NCI-H1092 treated with DMSO at 0.1 percent for 48 hours (cell line): ENCODE measurements around the gene PIK3R6.
A peak's percentile ranks its signal among the peaks of the same experiment; 100 is the strongest.
"Not testable (repeated sequence)": the region's sequence is repeated elsewhere in the genome, so short reads cannot be mapped to it uniquely, and the experiment has no call there.

Source experiments
- DNase-seq: peaks from one replicate; lab custom pipeline; 2025; lab: John Stamatoyannopoulos, UW

PIK3R6 gene

DNA sequence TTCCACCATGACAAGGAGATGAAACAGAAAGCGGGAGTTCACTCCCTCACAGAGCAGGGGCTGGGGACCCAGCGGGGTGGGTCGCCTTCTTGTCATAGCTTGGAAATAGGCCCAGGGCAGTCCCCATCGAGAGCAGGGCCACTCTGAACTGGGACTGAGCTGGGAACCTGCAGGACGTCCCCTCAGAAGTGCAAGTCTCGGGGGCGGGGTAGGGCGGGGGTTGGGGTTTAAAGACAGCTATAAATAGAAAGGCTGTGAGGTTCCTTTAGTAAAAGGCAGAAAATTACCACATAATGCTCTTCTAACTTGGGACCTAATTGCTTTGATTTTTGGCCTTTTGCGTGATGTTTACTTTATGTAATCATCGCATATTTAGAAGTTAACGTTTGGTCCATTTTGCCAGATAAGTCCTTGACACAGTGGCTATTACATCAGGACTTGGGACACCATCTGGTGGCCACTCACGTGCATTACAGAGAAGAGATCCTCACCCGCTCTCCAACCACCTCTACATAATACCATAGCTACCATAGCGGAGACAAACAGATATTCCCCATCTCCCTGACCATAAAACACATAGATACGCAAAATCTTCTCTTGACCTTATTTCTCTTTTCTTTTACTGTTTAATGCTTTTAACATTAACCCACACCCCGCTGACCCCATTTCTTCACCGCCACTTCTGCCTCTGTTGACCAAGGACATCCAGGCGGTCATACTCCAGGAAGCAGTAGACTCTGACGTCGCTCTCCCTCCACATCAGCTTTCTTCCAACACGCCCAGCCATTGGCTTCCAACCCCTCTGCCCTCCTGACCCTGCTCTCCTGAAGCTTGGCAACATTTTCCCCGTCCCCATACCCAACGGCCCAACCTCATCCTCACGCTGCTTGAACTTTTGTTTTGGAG lies 27.5 kb upstream of the PIK3R6 start:
- DNase-seq = peak; percentile 7

GRCh38 chr17:8894202-8894671 lies 26.8 kb upstream of the PIK3R6 start:
- DNase-seq = no peak

GRCh38 chr17:8893621-8894201 lies 26.2 kb upstream of the PIK3R6 start:
- DNase-seq = no peak

- DNase-seq = no peak
Observed at GRCh38 chr17:8893059-8893458, 25.6 kb upstream of the PIK3R6 start.

DNA sequence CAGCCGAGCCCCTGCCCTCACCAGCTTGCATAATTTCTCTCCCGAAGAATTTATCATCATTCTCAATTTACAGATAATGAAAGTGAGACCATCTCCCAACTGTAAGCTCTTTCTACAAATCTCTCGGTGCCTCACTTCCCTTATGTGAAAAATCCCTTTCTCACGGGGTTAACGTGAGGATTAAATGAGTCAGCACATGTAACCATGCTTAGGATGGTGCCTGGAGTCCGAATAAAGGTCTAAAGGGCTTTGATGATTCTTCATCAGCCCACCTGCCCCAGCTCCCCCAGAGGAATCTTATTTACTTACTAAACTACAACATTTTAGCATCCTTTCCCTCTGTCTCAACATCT lies 24.8 kb upstream of the PIK3R6 start:
- DNase-seq = no peak

- DNase-seq = no peak
Observed at GRCh38 chr17:8890671-8891070, 23.2 kb upstream of the PIK3R6 start.

DNA sequence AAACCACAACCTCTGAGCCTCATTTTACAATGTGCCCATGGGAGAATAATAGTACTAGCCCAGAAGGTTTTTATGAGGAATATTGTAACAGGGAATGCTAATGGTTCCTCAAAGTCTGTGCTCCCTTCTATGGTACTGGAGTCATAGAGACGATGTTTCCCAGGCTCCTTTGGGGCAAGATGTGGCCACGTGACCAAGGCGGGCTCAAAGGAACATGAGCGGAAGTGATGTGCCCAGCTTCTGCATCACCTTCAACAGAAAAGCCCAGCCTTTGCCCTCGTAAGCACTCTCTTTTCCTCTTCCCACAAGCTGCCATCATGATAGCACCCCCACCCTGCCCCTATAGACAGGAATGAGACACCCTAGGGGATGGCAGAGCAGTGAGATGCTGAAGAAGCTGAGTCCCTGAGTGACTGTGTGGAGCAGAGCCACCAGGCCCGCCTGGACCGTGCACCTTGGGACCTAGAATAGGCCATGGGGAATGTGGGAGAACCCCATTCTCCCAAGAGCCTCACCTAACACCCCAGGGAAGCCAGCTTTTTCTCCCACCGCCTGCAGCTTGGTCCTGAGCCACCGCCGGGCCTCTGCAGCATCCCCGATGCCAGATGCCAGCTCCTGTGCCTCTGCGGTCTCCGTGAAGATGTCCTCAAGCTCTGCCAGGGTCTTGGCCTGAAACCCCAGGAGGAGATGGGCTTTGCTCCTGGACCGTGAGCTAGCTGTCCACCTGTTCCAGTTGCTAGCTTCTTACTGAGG lies 22.2 kb upstream of the PIK3R6 start:
- DNase-seq = no peak

GRCh38 chr17:8888704-8889302 lies 21.3 kb upstream of the PIK3R6 start:
- DNase-seq = no peak

- DNase-seq = no peak
Observed at GRCh38 chr17:8887834-8888703, 20.6 kb upstream of the PIK3R6 start.

DNA sequence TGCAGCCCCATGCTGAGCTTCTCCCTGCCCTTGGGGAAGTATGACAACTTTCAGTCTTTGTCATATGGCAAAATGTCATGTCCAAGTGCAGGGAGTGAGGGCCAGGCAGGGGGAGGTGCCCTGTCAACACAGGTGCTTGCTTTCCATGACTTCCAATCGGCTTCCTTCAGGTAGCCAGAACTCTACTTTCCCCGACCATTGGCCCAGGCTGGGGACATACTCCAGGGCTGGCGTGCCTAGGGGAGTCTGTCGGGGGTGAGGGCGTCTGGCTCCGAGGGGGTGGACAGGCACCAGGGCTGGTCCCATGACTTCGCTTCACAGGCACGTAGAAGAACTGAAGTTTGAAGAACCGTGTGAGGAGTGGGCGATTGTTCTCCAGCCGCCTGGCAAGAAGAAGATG lies 19.8 kb upstream of the PIK3R6 start:
- no peak for DNase-seq

DNA sequence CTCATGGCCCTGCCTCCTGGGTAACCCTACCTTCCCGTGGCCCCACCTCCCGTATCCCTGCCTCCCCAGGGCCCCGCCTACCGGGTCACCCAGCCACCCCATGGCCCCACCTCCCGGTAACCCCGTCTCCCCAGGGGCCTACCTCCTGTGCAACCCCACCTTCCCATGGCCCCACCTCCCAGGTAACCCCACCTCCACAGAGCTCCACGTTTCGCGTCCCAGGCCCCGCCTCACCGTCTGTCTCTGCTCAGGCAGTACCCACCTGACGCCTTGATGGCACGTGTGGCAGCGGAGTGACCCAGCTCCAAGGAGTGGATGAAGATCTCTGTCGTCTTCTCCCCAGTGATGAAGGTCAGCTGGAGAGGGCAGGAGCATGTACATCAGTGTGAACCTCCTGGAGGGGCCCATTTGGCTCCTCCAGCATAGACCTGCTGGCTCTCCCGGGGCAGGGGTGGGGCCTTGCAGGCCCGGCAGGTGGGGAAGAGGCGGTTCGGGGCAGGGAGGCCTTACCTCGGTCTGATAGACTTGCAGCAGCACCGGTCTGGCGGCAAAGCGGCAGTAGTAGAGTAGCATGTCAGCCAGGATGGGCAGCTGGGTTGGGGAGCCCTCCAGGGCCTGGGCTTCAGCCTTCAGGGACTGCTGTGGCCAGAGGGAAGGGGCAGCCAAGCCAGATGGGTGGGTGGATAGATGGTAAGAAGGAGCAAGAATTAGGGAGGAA lies 18.7 kb upstream of the PIK3R6 start:
- DNase-seq = no peak

- not testable (repeated sequence) for DNase-seq
Observed at GRCh38 chr17:8885163-8885966, 17.9 kb upstream of the PIK3R6 start.

GRCh38 chr17:8884336-8884990 lies 17.0 kb upstream of the PIK3R6 start:
- no peak for DNase-seq

- no peak for DNase-seq
Observed at GRCh38 chr17:8883353-8883752, 15.9 kb upstream of the PIK3R6 start.

DNA sequence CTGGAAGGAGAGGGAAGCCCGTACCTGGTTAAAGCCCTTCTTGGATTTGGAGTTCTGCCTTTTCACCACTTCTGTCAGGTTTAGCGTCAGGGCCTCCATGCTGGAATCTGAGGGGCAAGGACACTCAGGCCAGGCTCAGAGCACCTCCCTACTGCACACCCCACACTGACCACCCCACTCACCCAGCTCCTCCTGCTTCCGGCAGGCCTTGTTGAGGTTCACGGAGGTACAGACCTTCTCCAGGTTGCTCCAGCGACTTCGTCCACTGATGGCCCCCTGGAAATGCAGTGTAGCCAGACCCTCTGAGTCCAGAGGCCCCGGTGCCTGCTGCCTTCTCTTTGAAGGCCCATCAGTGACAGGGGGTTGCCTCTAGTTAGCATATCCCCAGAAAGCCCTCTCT lies 14.1 kb upstream of the PIK3R6 start:
- no peak for DNase-seq

DNA sequence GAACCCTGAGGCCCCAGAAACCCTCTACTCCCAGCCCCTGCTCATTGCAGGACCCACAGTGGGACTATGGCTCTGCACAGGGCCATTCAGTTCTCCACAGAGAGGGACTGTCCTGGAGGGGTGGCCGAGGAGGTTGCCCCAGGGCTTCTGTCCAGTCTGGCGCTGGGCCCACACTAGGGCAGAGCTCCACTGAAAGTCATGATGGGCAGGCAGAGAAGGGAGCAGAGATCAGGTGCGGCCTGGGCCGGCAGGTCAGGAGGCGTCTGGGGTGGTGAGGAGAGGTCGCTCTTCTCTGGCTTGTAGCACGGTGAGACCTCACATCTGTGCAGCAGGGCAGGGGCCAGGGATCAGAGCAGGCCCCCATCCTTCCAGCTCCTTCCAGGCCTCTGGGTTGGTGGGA lies 13.0 kb upstream of the PIK3R6 start:
- no peak for DNase-seq

GRCh38 chr17:8879410-8879809 lies 11.9 kb upstream of the PIK3R6 start:
- DNase-seq = no peak

- DNase-seq = no peak
Observed at GRCh38 chr17:8877984-8878383, 10.5 kb upstream of the PIK3R6 start.

DNA sequence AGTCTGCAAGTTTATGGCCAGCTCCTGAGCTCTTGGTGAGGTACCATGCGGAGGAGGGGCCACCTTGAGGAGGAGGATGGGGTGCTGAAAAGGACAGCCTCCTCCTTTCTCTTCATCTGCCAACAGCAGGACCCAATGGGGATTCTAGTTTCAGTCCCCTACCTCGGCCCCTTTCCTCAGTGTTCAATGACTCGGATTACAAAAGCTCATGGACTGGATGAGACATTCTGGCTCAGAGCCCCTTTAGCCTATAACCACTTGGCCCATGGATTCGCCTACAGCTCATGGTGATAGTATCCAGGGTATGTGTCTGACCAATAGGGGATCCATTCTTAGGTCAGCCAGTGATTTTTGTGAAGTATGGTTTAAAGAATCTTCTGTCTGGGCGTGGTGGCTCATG lies 8.5 kb upstream of the PIK3R6 start:
- DNase-seq = no peak
